ENCODE measurements around the gene MYO3B. TPM values are rescaled to one million over a fixed set of nuclear protein-coding genes. Genes with fewer than 3 reads are reported as not detected.

MYO3B gene
- total RNA-seq, 1 experiment from 2014 or later, result 0.63 TPM

- Histone ChIP-seq H3K27ac (ENCODE audit: insufficient read length, low read depth, low read length) (no peak overlapping the region), H3K9me3 (ENCODE audit: control insufficient read depth, low read depth, low read length) (no peaks in the 10 kb centered on the region), H3K9ac (ENCODE audit: extremely low read depth, insufficient read length, low read length) (no peak overlapping the region), H2AK5ac (ENCODE audit: insufficient read length, low read length) (no peak overlapping the region), H3K23me2 (ENCODE audit: insufficient read length, low read depth, low read length, poor library complexity, severe bottlenecking) (no peaks in the 10 kb centered on the region), H4K91ac (ENCODE audit: insufficient read length, low read depth, low read length) (no peak overlapping the region), H3K56ac (ENCODE audit: insufficient read length, low read depth, low read length) (no peak overlapping the region), H3K14ac (ENCODE audit: insufficient read depth, low read length) (no peak overlapping the region), H3K23ac (ENCODE audit: insufficient read length, low read depth, low read length) (no peak overlapping the region), H4K8ac (replicated peaks; ENCODE audit: insufficient read length, low read depth, low read length) (no peak overlapping the region), H3K4ac (ENCODE audit: low read depth, low read length) (no peak overlapping the region), H4K20me1 (ENCODE audit: control insufficient read depth, insufficient read depth, insufficient read length) (no peaks in the 10 kb centered on the region), H2BK120ac (ENCODE audit: low read depth, low read length, poor library complexity, severe bottlenecking) (no peak overlapping the region), H3K27me3 (ENCODE audit: insufficient read depth, low read length) (no peaks in the 10 kb centered on the region), H3T11ph (ENCODE audit: low read length) (no peak overlapping the region), H3K79me2 (ENCODE audit: insufficient read depth, low read length) (no peaks in the 10 kb centered on the region), H3K79me1 (ENCODE audit: insufficient read depth, low read depth, low read length, poor library complexity, severe bottlenecking) (no peaks in the 10 kb centered on the region), H3K4me2 (ENCODE audit: insufficient read depth, insufficient read length, low read length) (no peak overlapping the region), H2BK12ac (ENCODE audit: insufficient read length, low read depth, low read length) (no peak overlapping the region), H2BK15ac (ENCODE audit: low read depth, low read length) (no peak overlapping the region), H4K5ac (ENCODE audit: insufficient read length, low read depth, low read length) (no peak overlapping the region), H2AFZ (ENCODE audit: low read length) (no peak overlapping the region), H3K18ac (ENCODE audit: insufficient read length, low read depth, low read length) (no peak overlapping the region), H2BK5ac (ENCODE audit: insufficient read length, low read length) (no peak overlapping the region), H3K4me1 (ENCODE audit: insufficient read depth, low read length) (no peaks in the 10 kb centered on the region), H2BK20ac (ENCODE audit: low read depth, low read length, poor library complexity, severe bottlenecking) (no peak overlapping the region)
- Mint-ChIP-seq H3K27me3 (ENCODE audit: low read depth) (peaks cover 2% of the 10 kb centered on the region), H3K4me1 (peaks cover 13 to 15% of the 10 kb centered on the region in 2 experiments), H3K4me3 (no peak overlapping the region), H3K27ac (no peak overlapping the region), H3K36me3 (ENCODE audit: insufficient read depth in 1 of 3, low read depth in 3 of 3) (0 out of 7 replicates have a peak, but pooled peaks cover 0 to 2% (median 0%) of the 10 kb centered on the region in 3 experiments), H3K9me3 (no peaks in the 10 kb centered on the region)
- no CpG with 5 or more reads among the region's 2 CpGs for WGBS (ENCODE audit: extremely low coverage, insufficient read length, low lambda C conversion rate)
- TF ChIP-seq CTCF (conservative IDR thresholded peaks at IDR 0.05), result no peak
- no peak for DNase-seq
Observed at GRCh38 chr2:170530803-170531564, 353.0 kb downstream of the MYO3B start.

All from H9 (cell line).